ENCODE measurements around the gene NOL4L. TPM values are rescaled to one million over a fixed set of nuclear protein-coding genes. Genes with fewer than 3 reads are reported as not detected.

NOL4L gene
- total and polyA plus RNA-seq, 5 experiments from 2014 or later, result 10.0 to 66.1 (median 21.5) TPM

DNA sequence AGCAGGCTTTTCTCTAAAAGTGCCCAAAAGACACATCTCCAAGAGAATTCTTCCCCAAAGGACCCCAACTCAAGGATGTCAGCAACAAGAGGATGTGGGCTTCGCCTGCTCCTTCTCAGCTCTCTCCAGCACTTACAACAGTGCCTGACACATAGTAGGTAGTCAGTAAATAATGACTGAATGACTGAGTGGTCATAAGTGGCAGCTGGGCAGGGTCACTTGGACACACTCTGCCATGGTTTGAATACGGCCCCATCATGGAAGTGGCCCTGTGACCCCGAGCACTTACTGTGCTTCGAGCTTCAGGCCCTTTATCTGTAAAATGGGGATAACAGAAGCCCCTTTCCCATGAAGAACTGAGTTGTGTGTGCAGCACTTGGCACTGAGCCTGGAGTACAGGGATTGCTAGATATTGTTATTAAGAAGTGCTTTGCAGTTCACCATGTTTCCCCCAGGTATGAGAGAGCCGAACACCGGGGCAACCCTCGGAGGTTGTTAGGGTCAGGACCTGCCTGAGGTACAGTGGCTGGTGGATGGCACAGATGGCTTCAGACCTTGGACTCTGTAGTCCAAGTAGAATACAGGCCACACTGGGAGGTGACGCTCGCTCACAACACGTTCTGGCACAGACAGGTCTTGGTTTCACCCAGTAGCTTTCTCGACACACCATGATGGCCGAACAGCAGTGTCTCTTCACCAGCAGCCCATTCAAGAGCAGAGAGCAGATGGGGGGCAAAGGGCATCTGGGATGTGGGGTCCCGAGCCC, 56.0 kb downstream of the NOL4L start:
- peak overlapping the region; percentile 90 to 100 (median 96) for H3K27ac Mint-ChIP-seq
- peak; percentile 6 to 8 for ATAC-seq
- H3K4me3 Mint-ChIP-seq, result peak overlapping the region in 9 of 10 donors; percentile 62 to 85 (median 79)
- peak in 1 of 10 donors; percentile 56 for DNase-seq
- no peaks in the 10 kb centered on the region for H3K9me3 Mint-ChIP-seq
- peaks cover 0 to 22% (median 7%) of the 10 kb centered on the region in 3 donors for H3K36me3 Mint-ChIP-seq
- H3K4me1 Mint-ChIP-seq, result peaks cover 55 to 96% (median 93%) of the 10 kb centered on the region in 4 donors
- H3K27me3 Mint-ChIP-seq, result no peaks in the 10 kb centered on the region
- POLR2A ChIA-PET, result interaction anchor here (0.6 to 29.2 kb wide), 8 partner anchors 4 to 192 kb away, joined by 3 to 883 read pairs (median 4); partner anchors contain the start of gene NOL4L

GRCh38 chr20:32528171-32528891, 56.8 kb downstream of the NOL4L start:
- DNase-seq, result peak in 6 of 10 donors; percentile 19 to 65 (median 40)
- peaks cover 0 to 22% (median 7%) of the 10 kb centered on the region in 3 donors for H3K36me3 Mint-ChIP-seq
- H3K4me1 Mint-ChIP-seq, result peaks cover 60 to 96% (median 93%) of the 10 kb centered on the region in 4 donors
- peak overlapping the region; percentile 62 to 85 (median 79) for H3K4me3 Mint-ChIP-seq
- ATAC-seq, result peak; percentile 62 to 64
- POLR2A ChIA-PET, result interaction anchor here (0.8 to 29.2 kb wide), 13 partner anchors 5 to 171 kb away, joined by 3 to 883 read pairs (median 4); partner anchors contain the start of genes ASXL1 and NOL4L
- H3K27ac Mint-ChIP-seq, result peak overlapping the region; percentile 90 to 100 (median 96)
- H3K9me3 Mint-ChIP-seq, result no peaks in the 10 kb centered on the region
- no peaks in the 10 kb centered on the region for H3K27me3 Mint-ChIP-seq

GRCh38 chr20:32527447-32528055, 57.6 kb downstream of the NOL4L start:
- ATAC-seq, result peak; percentile 14 to 32
- H3K4me3 Mint-ChIP-seq, result peak overlapping the region; percentile 47 to 85 (median 79)
- POLR2A ChIA-PET, result interaction anchor here (0.8 to 29.2 kb wide), 12 partner anchors 6 to 170 kb away, joined by 3 to 883 read pairs (median 4); partner anchors contain the start of genes ASXL1 and NOL4L
- H3K27ac Mint-ChIP-seq, result peak overlapping the region; percentile 90 to 100 (median 96)
- H3K36me3 Mint-ChIP-seq, result peaks cover 0 to 22% (median 7%) of the 10 kb centered on the region in 3 donors
- DNase-seq, result peak in 8 of 10 donors; percentile 29 to 69 (median 46)
- no peaks in the 10 kb centered on the region for H3K27me3 Mint-ChIP-seq
- no peaks in the 10 kb centered on the region for H3K9me3 Mint-ChIP-seq
- H3K4me1 Mint-ChIP-seq, result peaks cover 59 to 96% (median 93%) of the 10 kb centered on the region in 4 donors

GRCh38 chr20:32527052-32527446, 58.1 kb downstream of the NOL4L start:
- POLR2A ChIA-PET, result interaction anchor here (0.5 to 29.2 kb wide), 14 partner anchors 6 to 218 kb away, joined by 3 to 883 read pairs (median 5); partner anchors contain the start of genes ASXL1 and NOL4L
- H3K27me3 Mint-ChIP-seq, result no peaks in the 10 kb centered on the region
- peak in 1 of 2 donors; percentile 10 for ATAC-seq
- H3K36me3 Mint-ChIP-seq, result peaks cover 0 to 22% (median 7%) of the 10 kb centered on the region in 3 donors
- peak overlapping the region; percentile 47 to 85 (median 76) for H3K4me3 Mint-ChIP-seq
- H3K27ac Mint-ChIP-seq, result peak overlapping the region; percentile 90 to 100 (median 96)
- peaks cover 58 to 96% (median 93%) of the 10 kb centered on the region in 4 donors for H3K4me1 Mint-ChIP-seq
- no peaks in the 10 kb centered on the region for H3K9me3 Mint-ChIP-seq
- peak in 1 of 10 donors; percentile 59 for DNase-seq

DNA sequence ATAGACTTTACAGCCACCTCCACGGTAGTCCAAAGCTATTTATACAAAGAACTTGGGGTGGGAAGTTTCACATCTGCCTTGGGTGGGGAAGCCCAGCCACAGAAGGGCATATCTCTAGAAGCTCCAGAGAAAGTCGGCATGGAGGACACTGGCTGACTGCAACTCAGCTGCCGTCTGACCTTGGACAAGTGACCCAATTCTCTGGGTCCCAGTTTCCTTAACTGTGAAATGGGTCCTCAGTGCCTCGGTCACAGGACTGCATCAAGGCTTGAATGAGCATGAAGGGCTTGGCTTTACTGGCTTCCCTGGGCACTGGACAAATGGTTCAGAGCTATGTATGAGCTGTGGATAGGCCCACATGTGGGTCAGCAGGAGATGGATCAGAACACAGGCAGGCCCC, 58.6 kb downstream of the NOL4L start:
- Mint-ChIP-seq H3K4me1 (peaks cover 55 to 96% (median 93%) of the 10 kb centered on the region in 4 donors), H3K4me3 (peak overlapping the region; percentile 5 to 85 (median 76))

DNA sequence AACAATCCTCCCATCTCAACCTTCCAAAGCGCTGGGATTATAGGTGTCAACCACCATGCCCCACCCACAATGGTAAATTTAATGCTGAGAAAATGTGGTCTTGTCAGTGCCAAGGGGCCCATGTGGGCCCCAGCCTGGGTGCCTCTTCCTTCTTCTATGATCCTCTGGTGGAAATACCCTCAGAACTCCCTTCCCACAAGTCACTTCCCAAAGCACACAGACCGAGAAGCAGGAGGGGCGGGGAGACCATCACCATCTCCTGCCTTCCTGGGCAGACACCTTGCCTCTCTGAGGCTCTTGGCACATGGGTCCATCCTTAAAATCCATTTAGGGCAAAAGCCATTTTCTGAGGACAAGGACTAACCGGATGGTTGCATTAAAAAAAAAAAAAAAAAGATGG, 59.0 kb downstream of the NOL4L start:
- Mint-ChIP-seq H3K9me3 (no peaks in the 10 kb centered on the region), H3K27ac (peak overlapping the region; percentile 90 to 100 (median 96)), H3K4me3 (peak overlapping the region; percentile 5 to 85 (median 76)), H3K36me3 (peaks cover 0 to 20% (median 7%) of the 10 kb centered on the region in 3 donors), H3K27me3 (no peaks in the 10 kb centered on the region), H3K4me1 (peaks cover 55 to 98% (median 93%) of the 10 kb centered on the region in 4 donors)
- no peak for ATAC-seq
- no peak for DNase-seq
- POLR2A ChIA-PET, result interaction anchor here (0.7 to 29.2 kb wide), 8 partner anchors 7 to 127 kb away, joined by 3 to 883 read pairs (median 6); no protein-coding TSS in a partner anchor

More for the DNA sequence above, 58.6 kb downstream of the NOL4L start:
- no peak for ATAC-seq
- DNase-seq, result no peak
- Mint-ChIP-seq H3K27ac (peak overlapping the region; percentile 90 to 100 (median 96)), H3K9me3 (no peaks in the 10 kb centered on the region), H3K36me3 (peaks cover 0 to 20% (median 7%) of the 10 kb centered on the region in 3 donors), H3K27me3 (no peaks in the 10 kb centered on the region)
- POLR2A ChIA-PET, result interaction anchor here (0.5 to 29.2 kb wide), 11 partner anchors 7 to 217 kb away, joined by 3 to 883 read pairs (median 4); no protein-coding TSS in a partner anchor

GRCh38 chr20:32524829-32525501, 60.2 kb downstream of the NOL4L start:
- Mint-ChIP-seq H3K9me3 (no peaks in the 10 kb centered on the region), H3K27me3 (no peaks in the 10 kb centered on the region), H3K27ac (peak overlapping the region; percentile 77 to 95 (median 92)), H3K36me3 (peaks cover 0 to 28% (median 9%) of the 10 kb centered on the region in 3 donors), H3K4me3 (peak overlapping the region in 3 of 10 donors; percentile 38 to 59 (median 54)), H3K4me1 (peaks cover 54 to 94% (median 88%) of the 10 kb centered on the region in 4 donors)
- POLR2A ChIA-PET, result interaction anchor here (1.0 to 29.2 kb wide), 9 partner anchors 7 to 166 kb away, joined by 3 to 883 read pairs (median 4); partner anchors contain the start of gene NOL4L
- DNase-seq (peak in 1 of 10 donors; percentile 59), ATAC-seq (no peak)

DNA sequence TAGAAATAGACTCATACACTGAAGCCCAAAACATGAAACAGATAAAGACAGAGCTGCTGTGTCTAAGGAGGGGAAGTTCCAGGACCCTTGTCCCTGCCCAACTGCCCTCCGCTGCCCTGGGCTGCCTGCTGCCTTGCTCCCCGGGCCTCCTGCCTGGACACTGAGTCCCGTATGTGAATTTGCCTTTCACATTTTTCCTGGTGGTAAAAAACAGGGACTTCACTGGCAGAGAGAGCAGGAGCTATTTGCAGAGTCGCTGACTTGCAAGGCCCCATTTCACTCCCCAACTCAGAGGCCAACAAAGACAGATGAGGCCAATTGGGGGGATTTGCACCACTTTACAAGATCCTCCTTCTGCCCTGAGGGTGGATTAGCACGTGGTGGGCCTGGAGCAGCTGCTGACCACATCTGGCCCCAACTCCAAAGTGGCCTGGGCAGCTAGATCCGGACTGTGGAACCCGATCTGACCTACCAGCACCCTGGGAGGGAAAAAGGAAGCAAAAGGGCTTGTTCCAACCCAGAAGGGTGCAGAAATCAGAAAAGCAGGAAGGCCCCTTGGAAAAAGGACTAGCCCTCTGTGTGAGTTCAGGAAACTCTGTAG, 61.4 kb downstream of the NOL4L start:
- POLR2A ChIA-PET, result interaction anchor here (0.5 to 29.2 kb wide), 9 partner anchors 6 to 128 kb away, joined by 3 to 883 read pairs (median 9); partner anchors contain the start of gene NOL4L
- no peaks in the 10 kb centered on the region for H3K9me3 Mint-ChIP-seq
- DNase-seq (peak in 1 of 10 donors; percentile 15), ATAC-seq (no peak)
- H3K36me3 Mint-ChIP-seq, result peaks cover 0 to 39% (median 11%) of the 10 kb centered on the region in 3 donors
- H3K4me3 Mint-ChIP-seq, result peak overlapping the region in 9 of 10 donors; percentile 28 to 74 (median 50)
- H3K27me3 Mint-ChIP-seq, result no peaks in the 10 kb centered on the region
- H3K4me1 Mint-ChIP-seq, result peaks cover 44 to 82% (median 76%) of the 10 kb centered on the region in 4 donors
- H3K27ac Mint-ChIP-seq, result peak overlapping the region; percentile 81 to 96 (median 93)

GRCh38 chr20:32522776-32523612, 62.1 kb downstream of the NOL4L start:
- Mint-ChIP-seq H3K27ac (peak overlapping the region; percentile 81 to 96 (median 93)), H3K27me3 (no peaks in the 10 kb centered on the region), H3K4me1 (peaks cover 39 to 79% (median 72%) of the 10 kb centered on the region in 4 donors), H3K4me3 (peak overlapping the region; percentile 16 to 89 (median 52)), H3K9me3 (no peaks in the 10 kb centered on the region), H3K36me3 (peaks cover 0 to 44% (median 11%) of the 10 kb centered on the region in 3 donors)
- ATAC-seq (peak; percentile 5 to 16), DNase-seq (no peak)
- POLR2A ChIA-PET, result interaction anchor here (0.7 to 29.2 kb wide), 11 partner anchors 5 to 164 kb away, joined by 3 to 883 read pairs (median 4); partner anchors contain the start of gene NOL4L

- POLR2A ChIA-PET, result interaction anchor here (0.5 to 29.2 kb wide), 12 partner anchors 5 to 163 kb away, joined by 3 to 883 read pairs (median 4); partner anchors contain the start of gene NOL4L
- Mint-ChIP-seq H3K27ac (peak overlapping the region; percentile 81 to 96 (median 93)), H3K27me3 (no peaks in the 10 kb centered on the region), H3K4me3 (peak overlapping the region in 8 of 10 donors; percentile 16 to 89 (median 63)), H3K9me3 (no peaks in the 10 kb centered on the region), H3K4me1 (peaks cover 36 to 79% (median 71%) of the 10 kb centered on the region in 4 donors), H3K36me3 (peaks cover 0 to 45% (median 11%) of the 10 kb centered on the region in 3 donors)
- ATAC-seq (peak; percentile 24 to 41), DNase-seq (no peak)
Measured at GRCh38 chr20:32522526-32522775, 62.7 kb downstream of the NOL4L start.

Measured in naive thymus-derived CD8-positive, alpha-beta T cell (primary cell).